Common myeloid progenitor, CD34-positive (primary cell): ENCODE data around the gene FPR2.
A peak's percentile ranks its signal among the peaks of the same experiment; 100 is the strongest.

Experiments used
- CTCF ChIA-PET: fragments of 350-600 bp; sonication (Branson Sonifier 250); formaldehyde crosslinking; loops from one replicate; lab custom pipeline; 2021; ENCODE audit warnings: antibody characterized with exemption; lab: Charles Lee
- POLR2A ChIA-PET: fragments of 350-600 bp; sonication (Branson Sonifier 250); formaldehyde crosslinking; loops from one replicate; lab custom pipeline; 2021; ENCODE audit warnings: antibody characterized with exemption; lab: Charles Lee
- DNase-seq, 3 donors: peaks; one replicate each; pipeline versions ENCODE4 v3.0.0 to v3.0.0-alpha.2; 2013
- H3K27ac ChIP-seq, 2 experiments: 1 replicate in 1 of 2; 2 replicates in 1 of 2; pipeline ENCODE4 v1.7.0; 2013; ENCODE audit warnings: inconsistent platforms in 2 of 2, low read length in 2 of 2, mild to moderate bottlenecking in 2 of 2, low read depth in 1 of 2, moderate library complexity in 1 of 2; ENCODE audit not compliant: severe bottlenecking in 2 of 2, insufficient read depth in 1 of 2, poor library complexity in 1 of 2
- H3K27me3 ChIP-seq, 5 experiments: replicated peaks in 2 of 5; 1 replicate in 3 of 5; 2 replicates in 2 of 5; pipeline versions ENCODE4 v1.6.1 to v1.7.0; 2013; ENCODE audit warnings: low read length in 4 of 5, mild to moderate bottlenecking in 2 of 5, moderate library complexity in 2 of 5, inconsistent platforms in 1 of 5; ENCODE audit not compliant: insufficient read depth in 5 of 5, control insufficient read depth in 4 of 5
- H3K36me3 ChIP-seq, 4 experiments: 1 replicate in 2 of 4; 2 replicates in 2 of 4; pipeline versions ENCODE4 v1.6.1 to v1.7.0; 2013; ENCODE audit warnings: low read length in 3 of 4, control low read depth in 1 of 4, mild to moderate bottlenecking in 1 of 4; ENCODE audit not compliant: control insufficient read depth in 4 of 4, insufficient read depth in 4 of 4
- H3K4me1 ChIP-seq, 4 experiments: 1 replicate in 3 of 4; 2 replicates in 1 of 4; pipeline versions ENCODE4 v1.6.1 to v1.7.1; 2013; ENCODE audit warnings: low read length in 3 of 4, mild to moderate bottlenecking in 3 of 4, control low read depth in 1 of 4, inconsistent platforms in 1 of 4, moderate library complexity in 1 of 4; ENCODE audit not compliant: control insufficient read depth in 4 of 4, insufficient read depth in 4 of 4; ENCODE audit errors: control extremely low read depth in 1 of 4
- H3K4me3 ChIP-seq, 7 experiments: 1 replicate in 4 of 7; 2 replicates in 3 of 7; pipeline versions ENCODE4 v1.5.1 to v1.7.0; 2013; ENCODE audit warnings: mild to moderate bottlenecking in 7 of 7, low read length in 6 of 7, moderate library complexity in 6 of 7, inconsistent platforms in 2 of 7, low read depth in 2 of 7, control low read depth in 1 of 7; ENCODE audit not compliant: insufficient read depth in 4 of 7, control insufficient read depth in 1 of 7; ENCODE audit errors: extremely low read depth in 1 of 7
- H3K9me3 ChIP-seq, 5 experiments: 1 replicate in 4 of 5; 2 replicates in 1 of 5; pipeline versions ENCODE4 v1.6.1 to v1.7.1; 2013; ENCODE audit warnings: low read length in 4 of 5, mild to moderate bottlenecking in 2 of 5, inconsistent platforms in 1 of 5, low read depth in 1 of 5, moderate library complexity in 1 of 5; ENCODE audit not compliant: control insufficient read depth in 4 of 5, insufficient read depth in 2 of 5; ENCODE audit errors: control extremely low read depth in 1 of 5
- WGBS: methylation state at CpG from one replicate; pipeline ENCODE4 v1.1.5; 2013; ENCODE audit not compliant: insufficient coverage; 5-methylcytosine and 5-hydroxymethylcytosine counted together

The FPR2 gene

GRCh38 chr19:51716925-51717324, 44.1 kb upstream of the FPR2 start:
- 94% methylated on average over 10 of the region's 11 CpGs for WGBS
- Histone ChIP-seq H3K4me1 (peaks cover 0 to 9% (median 8%) of the 10 kb centered on the region in 4 experiments), H3K4me3 (no peak overlapping the region), H3K27ac (no peak overlapping the region), H3K27me3 (peaks cover 12 to 61% (median 20%) of the 10 kb centered on the region in 5 experiments), H3K36me3 (no peaks in the 10 kb centered on the region), H3K9me3 (peaks cover 0 to 4% (median 0%) of the 10 kb centered on the region in 5 experiments)
- no peak for DNase-seq
- ChIA-PET POLR2A (no interaction called here), CTCF (interaction anchor here (1.3 kb wide), 1 partner anchor 61 kb away, joined by 4 read pairs; no protein-coding TSS in a partner anchor)

GRCh38 chr19:51719251-51719988, 41.6 kb upstream of the FPR2 start:
- Histone ChIP-seq H3K4me3 (peak overlapping the region in 2 of 7 experiments; percentile 3 to 32), H3K4me1 (peaks cover 0 to 9% (median 8%) of the 10 kb centered on the region in 4 experiments), H3K9me3 (peaks cover 0 to 4% (median 0%) of the 10 kb centered on the region in 5 experiments), H3K27me3 (peaks cover 20 to 81% (median 25%) of the 10 kb centered on the region in 5 experiments), H3K36me3 (no peaks in the 10 kb centered on the region), H3K27ac (no peak overlapping the region)
- ChIA-PET POLR2A (no interaction called here), CTCF (interaction anchor here (1.0 kb wide), 1 partner anchor 9 kb away, joined by 3 read pairs; no protein-coding TSS in a partner anchor)
- 5% methylated on average over 80 of the region's 83 CpGs for WGBS
- peak in 2 of 3 donors; percentile 21 to 33 for DNase-seq

GRCh38 chr19:51721905-51722304, 39.1 kb upstream of the FPR2 start:
- H3K27ac ChIP-seq, result no peak overlapping the region
- H3K9me3 ChIP-seq, result peaks cover 0 to 1% (median 0%) of the 10 kb centered on the region in 5 experiments
- H3K36me3 ChIP-seq, result no peaks in the 10 kb centered on the region
- H3K27me3 ChIP-seq, result peaks cover 20 to 88% (median 30%) of the 10 kb centered on the region in 5 experiments
- H3K4me3 ChIP-seq, result no peak overlapping the region
- ChIA-PET POLR2A (no interaction called here), CTCF (no interaction called here)
- peaks cover 0 to 9% (median 8%) of the 10 kb centered on the region in 4 experiments for H3K4me1 ChIP-seq
- WGBS, result 86% methylated on average over 5 of the region's 7 CpGs
- DNase-seq, result no peak

- H3K27ac ChIP-seq, result no peak overlapping the region
- no peaks in the 10 kb centered on the region for H3K36me3 ChIP-seq
- H3K4me3 ChIP-seq, result no peak overlapping the region
- DNase-seq, result no peak
- peaks cover 17 to 84% (median 30%) of the 10 kb centered on the region in 5 experiments for H3K27me3 ChIP-seq
- peaks cover 0 to 1% (median 0%) of the 10 kb centered on the region in 5 experiments for H3K9me3 ChIP-seq
- POLR2A ChIA-PET, result no interaction called here
- CTCF ChIA-PET, result no interaction called here
- peaks cover 0 to 9% (median 8%) of the 10 kb centered on the region in 4 experiments for H3K4me1 ChIP-seq
- no CpG with 5 or more reads among the region's 2 CpGs for WGBS
Measured at GRCh38 chr19:51722492-51722891, 38.5 kb upstream of the FPR2 start.

GRCh38 chr19:51724543-51724942, 36.4 kb upstream of the FPR2 start:
- Histone ChIP-seq H3K4me1 (peaks cover 0 to 5% (median 3%) of the 10 kb centered on the region in 4 experiments), H3K36me3 (no peaks in the 10 kb centered on the region), H3K4me3 (no peak overlapping the region), H3K27me3 (peaks cover 14 to 74% (median 22%) of the 10 kb centered on the region in 5 experiments), H3K27ac (no peak overlapping the region), H3K9me3 (no peaks in the 10 kb centered on the region)
- POLR2A ChIA-PET, result no interaction called here
- WGBS, result 63% methylated on average over 10 of the region's 15 CpGs
- no peak for DNase-seq
- CTCF ChIA-PET, result no interaction called here

GRCh38 chr19:51726049-51726448, 34.9 kb upstream of the FPR2 start:
- H3K4me3 ChIP-seq, result no peak overlapping the region
- no peaks in the 10 kb centered on the region for H3K36me3 ChIP-seq
- WGBS, result 81% methylated on average over 9 of the region's 14 CpGs
- no peaks in the 10 kb centered on the region for H3K4me1 ChIP-seq
- no peak overlapping the region for H3K27ac ChIP-seq
- ChIA-PET POLR2A (no interaction called here), CTCF (no interaction called here)
- no peak for DNase-seq
- peaks cover 10 to 60% (median 18%) of the 10 kb centered on the region in 5 experiments for H3K27me3 ChIP-seq
- H3K9me3 ChIP-seq, result peaks cover 0 to 8% (median 4%) of the 10 kb centered on the region in 5 experiments

- H3K9me3 ChIP-seq, result peaks cover 0 to 11% (median 6%) of the 10 kb centered on the region in 5 experiments
- CTCF ChIA-PET, result no interaction called here
- no peaks in the 10 kb centered on the region for H3K4me1 ChIP-seq
- no peaks in the 10 kb centered on the region for H3K36me3 ChIP-seq
- 95% methylated on average over 7 of the region's 7 CpGs for WGBS
- POLR2A ChIA-PET, result interaction anchor here (0.6 kb wide), 1 partner anchor 74 kb away, joined by 3 read pairs; no protein-coding TSS in a partner anchor
- DNase-seq, result no peak
- peaks cover 7 to 49% (median 16%) of the 10 kb centered on the region in 5 experiments for H3K27me3 ChIP-seq
- H3K4me3 ChIP-seq, result no peak overlapping the region
- H3K27ac ChIP-seq, result no peak overlapping the region
Measured at GRCh38 chr19:51727349-51727880, 33.6 kb upstream of the FPR2 start.
